H7 (cell line): ENCODE results near the gene EML1. TPM values are rescaled to one million over a fixed set of nuclear protein-coding genes. Genes with fewer than 3 reads are reported as not detected.

Experiments
- DNase-seq: peaks from one replicate; pipeline ENCODE4 v3.0.0; 2012
- H3K27me3 ChIP-seq: 2 replicates; pipeline ENCODE4 v1.6.0; 2011; ENCODE audit warnings: mild to moderate bottlenecking, low read length; ENCODE audit not compliant: control insufficient read depth, insufficient read depth
- H3K36me3 ChIP-seq: replicated peaks from 2 replicates; pipeline ENCODE4 v1.5.1; 2011; ENCODE audit warnings: low read length; ENCODE audit not compliant: control insufficient read depth, insufficient read depth
- H3K4me3 ChIP-seq: 2 replicates; pipeline ENCODE4 v1.5.1; 2011; ENCODE audit warnings: low read depth, mild to moderate bottlenecking, control low read depth, low read length, moderate library complexity; ENCODE audit not compliant: insufficient read depth
- total RNA-seq: library from RNA; depleted of rRNA; stranded (reverse); fragments of >200 nt; shearing (Covaris generic); gene quantifications from 2 replicates; pipeline ENCODE4 v1.2.3, GENCODE V29; 2014

Gene EML1
- total RNA-seq, 1 experiment from 2014 or later = 19.1 TPM

GRCh38 chr14:99781853-99782610 lies 11.2 kb upstream of the EML1 start:
- H3K36me3 ChIP-seq = no peaks in the 10 kb centered on the region
- no peaks in the 10 kb centered on the region for H3K27me3 ChIP-seq
- no peak overlapping the region for H3K4me3 ChIP-seq
- DNase-seq = no peak

GRCh38 chr14:99784508-99784907 lies 8.7 kb upstream of the EML1 start:
- no peaks in the 10 kb centered on the region for H3K36me3 ChIP-seq
- no peak for DNase-seq
- H3K27me3 ChIP-seq = no peaks in the 10 kb centered on the region
- no peak overlapping the region for H3K4me3 ChIP-seq

GRCh38 chr14:99785426-99785825 lies 7.8 kb upstream of the EML1 start:
- Histone ChIP-seq H3K4me3 (no peak overlapping the region), H3K36me3 (no peaks in the 10 kb centered on the region), H3K27me3 (no peaks in the 10 kb centered on the region)
- DNase-seq = no peak

GRCh38 chr14:99786511-99786989 lies 6.7 kb upstream of the EML1 start:
- H3K36me3 ChIP-seq = no peaks in the 10 kb centered on the region

GRCh38 chr14:99788713-99789112 lies 4.5 kb upstream of the EML1 start:
- DNase-seq = no peak
- Histone ChIP-seq H3K4me3 (no peak overlapping the region), H3K36me3 (no peaks in the 10 kb centered on the region), H3K27me3 (0 out of 2 replicates have a peak, but pooled peaks cover 2% of the 10 kb centered on the region)

More at GRCh38 chr14:99786511-99786989, 6.7 kb upstream of the EML1 start:
- Histone ChIP-seq H3K27me3 (no peaks in the 10 kb centered on the region), H3K4me3 (no peak overlapping the region)
- no peak for DNase-seq

GRCh38 chr14:99789581-99789980 lies 3.6 kb upstream of the EML1 start:
- Histone ChIP-seq H3K36me3 (no peaks in the 10 kb centered on the region), H3K27me3 (0 out of 2 replicates have a peak, but pooled peaks cover 2% of the 10 kb centered on the region), H3K4me3 (no peak overlapping the region)
- DNase-seq = no peak

- Histone ChIP-seq H3K36me3 (no peaks in the 10 kb centered on the region), H3K27me3 (0 out of 2 replicates have a peak, but pooled peaks cover 2% of the 10 kb centered on the region), H3K4me3 (no peak overlapping the region)
- no peak for DNase-seq
Observed at GRCh38 chr14:99790201-99790977, 2.8 kb upstream of the EML1 start.

- Histone ChIP-seq H3K36me3 (no peaks in the 10 kb centered on the region), H3K27me3 (0 out of 2 replicates have a peak, but pooled peaks cover 2% of the 10 kb centered on the region), H3K4me3 (no peak overlapping the region)
- no peak for DNase-seq
Observed at GRCh38 chr14:99790978-99791376, 2.2 kb upstream of the EML1 start.

- H3K36me3 ChIP-seq = no peaks in the 10 kb centered on the region
- DNase-seq = no peak
- H3K4me3 ChIP-seq = no peak overlapping the region
- H3K27me3 ChIP-seq = 0 out of 2 replicates have a peak, but pooled peaks cover 2% of the 10 kb centered on the region
Observed at GRCh38 chr14:99791476-99792209, 1.6 kb upstream of the EML1 start.

GRCh38 chr14:99792210-99792535 lies 1.0 kb upstream of the EML1 start:
- no peak overlapping the region for H3K4me3 ChIP-seq
- H3K36me3 ChIP-seq = no peaks in the 10 kb centered on the region
- H3K27me3 ChIP-seq = 0 out of 2 replicates have a peak, but pooled peaks cover 2% of the 10 kb centered on the region
- DNase-seq = no peak

GRCh38 chr14:99792551-99793212 lies 531 bp upstream of the EML1 start:
- Histone ChIP-seq H3K4me3 (peak overlapping the region; percentile 44), H3K27me3 (0 out of 2 replicates have a peak, but pooled peaks cover 2% of the 10 kb centered on the region), H3K36me3 (no peaks in the 10 kb centered on the region)
- DNase-seq = peak; percentile 71

- 0 out of 2 replicates have a peak, but pooled peaks cover 2% of the 10 kb centered on the region for H3K27me3 ChIP-seq
- no peak for DNase-seq
- H3K4me3 ChIP-seq = no peak overlapping the region
- H3K36me3 ChIP-seq = no peaks in the 10 kb centered on the region
Observed at GRCh38 chr14:99794151-99794780, 1.1 kb downstream of the EML1 start.

- Histone ChIP-seq H3K4me3 (no peak overlapping the region), H3K27me3 (0 out of 2 replicates have a peak, but pooled peaks cover 2% of the 10 kb centered on the region), H3K36me3 (no peaks in the 10 kb centered on the region)
- DNase-seq = no peak
Observed at GRCh38 chr14:99795046-99795445, 1.8 kb downstream of the EML1 start.
